ENCODE results near the gene ARMH4. TPM values are rescaled to one million over a fixed set of nuclear protein-coding genes. Genes with fewer than 3 reads are reported as not detected.

Gene ARMH4
- total and polyA plus RNA-seq, 8 donors: 0.40 to 14.3 (median 1.9) TPM; not detected in 1

DNA sequence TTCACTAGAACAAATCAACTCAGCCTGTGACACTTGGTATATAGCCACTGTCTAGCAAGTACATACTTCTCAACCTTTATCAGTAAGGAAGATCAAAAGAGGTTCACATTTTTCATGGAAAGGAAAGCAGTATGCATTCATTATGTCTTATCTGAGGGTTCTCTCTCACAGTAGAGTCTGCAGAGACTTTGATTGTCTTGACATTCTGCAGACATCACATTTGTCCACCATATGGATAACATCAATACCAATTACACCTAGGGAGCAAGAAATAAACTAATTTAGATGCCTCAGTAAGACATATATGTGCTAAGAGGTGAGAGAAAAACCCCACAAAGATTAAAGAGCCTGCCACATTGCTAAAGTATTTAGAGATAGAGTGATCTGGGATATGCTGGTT is 175.3 kb downstream of the ARMH4 start:
- DNase-seq: no peak
- TF ChIP-seq POLR2A (IDR thresholded peaks at IDR 0.05): no peak
- TF ChIP-seq, protein P1, sequence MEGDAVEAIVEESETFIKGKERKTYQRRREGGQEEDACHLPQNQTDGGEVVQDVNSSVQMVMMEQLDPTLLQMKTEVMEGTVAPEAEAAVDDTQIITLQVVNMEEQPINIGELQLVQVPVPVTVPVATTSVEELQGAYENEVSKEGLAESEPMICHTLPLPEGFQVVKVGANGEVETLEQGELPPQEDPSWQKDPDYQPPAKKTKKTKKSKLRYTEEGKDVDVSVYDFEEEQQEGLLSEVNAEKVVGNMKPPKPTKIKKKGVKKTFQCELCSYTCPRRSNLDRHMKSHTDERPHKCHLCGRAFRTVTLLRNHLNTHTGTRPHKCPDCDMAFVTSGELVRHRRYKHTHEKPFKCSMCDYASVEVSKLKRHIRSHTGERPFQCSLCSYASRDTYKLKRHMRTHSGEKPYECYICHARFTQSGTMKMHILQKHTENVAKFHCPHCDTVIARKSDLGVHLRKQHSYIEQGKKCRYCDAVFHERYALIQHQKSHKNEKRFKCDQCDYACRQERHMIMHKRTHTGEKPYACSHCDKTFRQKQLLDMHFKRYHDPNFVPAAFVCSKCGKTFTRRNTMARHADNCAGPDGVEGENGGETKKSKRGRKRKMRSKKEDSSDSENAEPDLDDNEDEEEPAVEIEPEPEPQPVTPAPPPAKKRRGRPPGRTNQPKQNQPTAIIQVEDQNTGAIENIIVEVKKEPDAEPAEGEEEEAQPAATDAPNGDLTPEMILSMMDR (IDR thresholded peaks at IDR 0.05): no peak
- TF ChIP-seq EP300 (IDR thresholded peaks at IDR 0.05): no peak
- no peak for TF ChIP-seq POLR2AphosphoS5 (IDR thresholded peaks at IDR 0.05)
- intact Hi-C loops (cut with DNase I; ENCODE audit: low total_unique reads): no loop called here
- Histone ChIP-seq H3K27me3 (no peaks in the 10 kb centered on the region), H3K27ac (no peak overlapping the region), H3K4me1 (no peaks in the 10 kb centered on the region), H3K4me3 (no peak overlapping the region), H3K9me3 (no peaks in the 10 kb centered on the region), H3K36me3 (no peaks in the 10 kb centered on the region)

DNA sequence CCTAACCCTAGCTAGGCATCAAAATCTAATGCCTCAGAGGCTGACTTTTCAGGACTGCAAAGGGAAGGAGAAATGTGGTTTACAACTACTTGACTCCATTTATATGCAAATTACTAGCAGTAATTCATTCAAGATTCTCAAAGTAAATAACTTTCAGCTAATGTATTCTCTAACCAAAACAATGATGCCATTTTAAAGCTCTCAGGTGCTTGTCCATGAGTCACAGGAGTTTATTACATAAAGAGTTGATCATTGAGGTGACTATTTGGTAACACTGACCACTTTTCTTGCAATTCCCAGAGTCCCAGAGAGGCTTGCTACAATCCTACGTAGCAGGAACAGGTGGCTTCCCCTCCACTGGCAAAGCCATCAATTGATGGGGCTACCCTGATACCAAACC is 177.1 kb downstream of the ARMH4 start:
- DNase-seq: no peak
- no peaks in the 10 kb centered on the region for H3K27me3 ChIP-seq
- no peak overlapping the region for H3K4me3 ChIP-seq
- WGBS, 5 donors: 36 to 76% (median 60%) methylated on average over 1 of the region's 1 CpG
- no peaks in the 10 kb centered on the region for H3K36me3 ChIP-seq
- H3K4me1 ChIP-seq: no peaks in the 10 kb centered on the region
- no peak overlapping the region for H3K27ac ChIP-seq
- no peaks in the 10 kb centered on the region for H3K9me3 ChIP-seq
- intact Hi-C loops (cut with DNase I; ENCODE audit: low total_unique reads): no loop called here
- TF ChIP-seq POLR2A (IDR thresholded peaks at IDR 0.05) (no peak), EP300 (IDR thresholded peaks at IDR 0.05) (no peak)

DNA sequence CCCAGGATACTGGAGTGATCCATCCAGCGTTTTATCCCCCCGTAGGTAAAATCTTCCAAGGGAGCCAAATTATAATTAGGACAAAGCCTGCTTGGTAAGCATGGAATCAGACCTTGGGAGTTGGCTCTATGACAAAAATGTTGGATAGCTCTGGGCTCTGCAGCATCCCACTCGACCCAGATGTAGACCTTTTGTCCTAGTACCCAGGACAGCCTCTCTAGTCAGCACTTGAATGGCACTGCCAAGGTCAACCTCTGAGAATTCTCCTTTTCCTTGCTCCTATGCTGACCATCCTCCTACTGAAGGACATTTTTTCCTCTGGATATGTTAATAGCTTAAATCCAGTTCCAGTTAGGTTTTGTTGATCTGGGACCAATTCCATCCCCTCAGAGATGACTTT is 181.4 kb downstream of the ARMH4 start:
- Histone ChIP-seq H3K27me3 (no peaks in the 10 kb centered on the region), H3K36me3 (no peaks in the 10 kb centered on the region), H3K4me3 (no peak overlapping the region), H3K27ac (no peak overlapping the region), H3K9me3 (no peaks in the 10 kb centered on the region), H3K4me1 (no peaks in the 10 kb centered on the region)
- intact Hi-C loops (cut with DNase I; ENCODE audit: low total_unique reads): no loop called here
- no peak for DNase-seq
- whole genome bisulfite sequencing, 5 donors: 57 to 77% (median 67%) methylated on average over 3 of the region's 3 CpGs
- TF ChIP-seq EP300 (IDR thresholded peaks at IDR 0.05): no peak
- TF ChIP-seq POLR2A (IDR thresholded peaks at IDR 0.05): no peak
- TF ChIP-seq POLR2AphosphoS5 (IDR thresholded peaks at IDR 0.05): no peak

DNA sequence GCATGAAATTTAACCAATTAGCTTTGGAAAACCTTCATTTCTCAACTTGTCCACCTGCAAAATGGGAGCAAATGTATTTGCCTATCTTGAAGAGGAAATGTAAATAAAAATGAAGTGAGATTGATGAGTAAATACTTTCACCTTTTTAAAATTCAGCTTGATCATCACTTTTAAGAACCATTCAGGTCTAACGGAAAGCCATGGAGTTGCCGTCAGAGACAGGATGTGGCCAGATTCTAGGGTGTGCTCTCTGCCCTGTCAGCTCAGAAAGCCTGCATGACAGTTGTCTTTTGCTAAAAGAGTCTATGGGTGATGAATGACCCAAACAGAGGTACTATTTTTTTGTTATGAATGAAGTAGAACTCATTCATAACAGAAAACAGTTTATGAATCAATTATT is 181.8 kb downstream of the ARMH4 start:
- no peak for DNase-seq
- 75 to 88% (median 83%) methylated on average over 2 of the region's 2 CpGs for WGBS, 5 donors
- Histone ChIP-seq H3K4me3 (no peak overlapping the region), H3K36me3 (no peaks in the 10 kb centered on the region), H3K27me3 (no peaks in the 10 kb centered on the region), H3K27ac (no peak overlapping the region), H3K9me3 (no peaks in the 10 kb centered on the region), H3K4me1 (no peaks in the 10 kb centered on the region)
- intact Hi-C loops (cut with DNase I; ENCODE audit: low total_unique reads): no loop called here
- TF ChIP-seq EP300 (IDR thresholded peaks at IDR 0.05) (no peak), POLR2A (IDR thresholded peaks at IDR 0.05) (no peak), POLR2AphosphoS5 (IDR thresholded peaks at IDR 0.05) (no peak)
- TF ChIP-seq, protein P1 (IDR thresholded peaks at IDR 0.05): no peak

DNA sequence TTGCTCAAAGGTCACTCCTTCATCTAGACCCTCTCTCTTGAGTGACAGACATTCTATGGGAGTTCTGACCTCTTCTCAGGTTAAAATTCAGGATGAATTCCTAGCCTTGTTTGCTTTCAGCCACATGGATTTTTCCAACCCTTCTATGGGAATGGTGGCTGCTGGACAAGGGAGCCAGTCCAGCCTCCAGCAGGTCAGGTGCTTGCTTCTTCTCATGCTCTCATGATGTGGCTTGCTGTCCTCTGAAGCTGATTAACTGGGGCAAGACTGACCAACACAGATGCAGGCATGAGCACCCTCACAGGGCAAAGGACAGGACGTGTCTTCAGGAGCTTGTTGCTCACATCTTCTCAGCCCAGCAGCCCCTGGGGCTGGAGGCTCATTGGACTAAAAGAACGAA is 188.9 kb downstream of the ARMH4 start:
- intact Hi-C loops (cut with DNase I; ENCODE audit: low total_unique reads): no loop called here

More for the DNA sequence above, 188.9 kb downstream of the ARMH4 start:
- no peak for DNase-seq
- no peaks in the 10 kb centered on the region for H3K27me3 ChIP-seq
- H3K4me3 ChIP-seq: no peak overlapping the region
- H3K9me3 ChIP-seq: no peaks in the 10 kb centered on the region
- H3K27ac ChIP-seq: peak overlapping the region in 2 of 5 donors; percentile 4 to 27
- TF ChIP-seq POLR2AphosphoS5 (IDR thresholded peaks at IDR 0.05) (no peak), POLR2A (IDR thresholded peaks at IDR 0.05) (no peak), EP300 (IDR thresholded peaks at IDR 0.05) (no peak)
- TF ChIP-seq, protein P1 (IDR thresholded peaks at IDR 0.05): no peak
- H3K36me3 ChIP-seq: no peaks in the 10 kb centered on the region
- H3K4me1 ChIP-seq: peaks cover 0 to 24% (median 10%) of the 10 kb centered on the region in 4 donors
- WGBS, 5 donors: 59 to 71% (median 62%) methylated on average over 2 of the region's 2 CpGs

All from stomach (tissue), 9 donors.